GM10248 (cell line): ENCODE results near the gene EIF5.

Source experiments
- CTCF ChIA-PET: fragments of 300-600 bp; sonication (Branson Sonifier 250); formaldehyde crosslinking; extraction: SDS; loops from one replicate; lab custom pipeline; 2021; ENCODE audit warnings: antibody characterized with exemption; lab: Yijun Ruan, JAX
- POLR2A ChIA-PET: fragments of 350-650 bp; sonication (Branson Sonifier 250); formaldehyde crosslinking; extraction: SDS; loops from one replicate; lab custom pipeline; 2020; ENCODE audit warnings: antibody characterized with exemption; lab: Yijun Ruan, JAX
- DNase-seq: peaks from one replicate; pipeline ENCODE4 v3.0.0; 2012; ENCODE audit errors: extremely low spot score
- TF ChIP-seq, protein P1 (sequence below): IDR thresholded peaks from 2 replicates; pipeline ENCODE4 v1.5.1; 2012; ENCODE audit warnings: mild to moderate bottlenecking, low read depth; ENCODE audit errors: extremely low read depth, missing control alignments, control extremely low read depth

Gene EIF5

DNA sequence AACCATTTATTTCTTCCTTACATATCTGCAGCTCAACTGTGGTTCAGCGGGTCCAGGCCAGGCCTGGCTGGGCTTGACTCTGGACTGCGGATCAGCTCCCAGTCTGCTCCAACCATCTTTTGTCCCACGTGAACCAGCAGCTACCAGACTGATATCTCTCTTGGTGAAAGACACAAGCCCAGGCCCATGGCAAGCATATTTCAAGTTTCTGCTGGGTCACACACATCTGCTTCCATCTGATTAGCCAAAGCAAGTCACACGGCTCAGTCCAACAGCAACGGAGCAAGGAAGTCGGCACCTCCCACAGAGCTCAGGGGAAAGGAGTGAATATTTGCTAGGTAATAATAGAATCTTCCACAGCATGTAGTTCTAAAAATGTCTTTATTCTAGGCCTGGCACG is 26.5 kb downstream of the EIF5 start:
- POLR2A ChIA-PET = no interaction called here
- CTCF ChIA-PET = interaction anchor here (1.0 to 2.2 kb wide), 3 partner anchors 17 to 30 kb away, joined by 3 to 8 read pairs (median 3); no protein-coding TSS in a partner anchor
- TF ChIP-seq, protein P1, sequence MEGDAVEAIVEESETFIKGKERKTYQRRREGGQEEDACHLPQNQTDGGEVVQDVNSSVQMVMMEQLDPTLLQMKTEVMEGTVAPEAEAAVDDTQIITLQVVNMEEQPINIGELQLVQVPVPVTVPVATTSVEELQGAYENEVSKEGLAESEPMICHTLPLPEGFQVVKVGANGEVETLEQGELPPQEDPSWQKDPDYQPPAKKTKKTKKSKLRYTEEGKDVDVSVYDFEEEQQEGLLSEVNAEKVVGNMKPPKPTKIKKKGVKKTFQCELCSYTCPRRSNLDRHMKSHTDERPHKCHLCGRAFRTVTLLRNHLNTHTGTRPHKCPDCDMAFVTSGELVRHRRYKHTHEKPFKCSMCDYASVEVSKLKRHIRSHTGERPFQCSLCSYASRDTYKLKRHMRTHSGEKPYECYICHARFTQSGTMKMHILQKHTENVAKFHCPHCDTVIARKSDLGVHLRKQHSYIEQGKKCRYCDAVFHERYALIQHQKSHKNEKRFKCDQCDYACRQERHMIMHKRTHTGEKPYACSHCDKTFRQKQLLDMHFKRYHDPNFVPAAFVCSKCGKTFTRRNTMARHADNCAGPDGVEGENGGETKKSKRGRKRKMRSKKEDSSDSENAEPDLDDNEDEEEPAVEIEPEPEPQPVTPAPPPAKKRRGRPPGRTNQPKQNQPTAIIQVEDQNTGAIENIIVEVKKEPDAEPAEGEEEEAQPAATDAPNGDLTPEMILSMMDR = no peak
- no peak for DNase-seq

GRCh38 chr14:103361867-103362266 is 27.8 kb downstream of the EIF5 start:
- TF ChIP-seq, protein P1 = no peak
- POLR2A ChIA-PET = no interaction called here
- CTCF ChIA-PET = interaction anchor here (1.4 to 2.2 kb wide), 3 partner anchors 11 to 29 kb away, joined by 3 to 8 read pairs (median 3); no protein-coding TSS in a partner anchor
- DNase-seq = no peak

GRCh38 chr14:103362780-103363179 is 28.7 kb downstream of the EIF5 start:
- CTCF ChIA-PET = interaction anchor here (1.1 to 1.4 kb wide), 2 partner anchors 8 to 10 kb away, joined by 3 read pairs; no protein-coding TSS in a partner anchor
- POLR2A ChIA-PET = no interaction called here
- no peak for DNase-seq
- TF ChIP-seq, protein P1 = no peak

GRCh38 chr14:103366741-103367140 is 32.7 kb downstream of the EIF5 start:
- CTCF ChIA-PET = interaction anchor here (0.9 to 3.1 kb wide), 3 partner anchors 9 to 24 kb away, joined by 3 to 14 read pairs (median 3); no protein-coding TSS in a partner anchor
- TF ChIP-seq, protein P1 = no peak
- DNase-seq = no peak
- POLR2A ChIA-PET = no interaction called here

DNA sequence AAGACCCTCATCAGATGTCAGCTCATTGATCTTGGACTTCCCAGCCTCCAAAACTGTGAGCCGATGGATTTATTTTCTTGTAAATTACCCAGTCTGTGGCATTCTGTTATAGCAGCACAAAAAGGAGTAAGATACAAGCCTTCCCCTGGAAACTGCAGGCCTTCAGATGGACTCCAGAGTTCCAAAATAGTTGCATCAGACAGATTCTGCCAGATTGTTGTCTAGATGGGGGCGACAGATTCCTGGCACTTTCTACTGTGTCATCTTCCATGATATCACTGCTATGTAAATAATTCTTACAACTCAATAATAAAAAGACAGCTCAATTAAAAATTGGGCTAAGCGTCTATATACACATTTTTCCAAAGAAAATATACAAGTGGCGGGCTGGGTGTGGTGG is 34.0 kb downstream of the EIF5 start:
- DNase-seq = no peak
- CTCF ChIA-PET = interaction anchor here (1.2 to 3.1 kb wide), 2 partner anchors 10 to 23 kb away, joined by 3 to 14 read pairs; no protein-coding TSS in a partner anchor
- TF ChIP-seq, protein P1 = no peak
- POLR2A ChIA-PET = interaction anchor here (0.6 kb wide), 1 partner anchor 39 kb away, joined by 3 read pairs; no protein-coding TSS in a partner anchor

GRCh38 chr14:103370087-103370486 is 36.0 kb downstream of the EIF5 start:
- no peak for DNase-seq
- ChIA-PET CTCF (interaction anchor here (0.9 kb wide), 2 partner anchors 13 to 21 kb away, joined by 3 read pairs; no protein-coding TSS in a partner anchor), POLR2A (no interaction called here)
- TF ChIP-seq, protein P1 = no peak
